ENCODE measurements around the gene HSFX3.

DNA sequence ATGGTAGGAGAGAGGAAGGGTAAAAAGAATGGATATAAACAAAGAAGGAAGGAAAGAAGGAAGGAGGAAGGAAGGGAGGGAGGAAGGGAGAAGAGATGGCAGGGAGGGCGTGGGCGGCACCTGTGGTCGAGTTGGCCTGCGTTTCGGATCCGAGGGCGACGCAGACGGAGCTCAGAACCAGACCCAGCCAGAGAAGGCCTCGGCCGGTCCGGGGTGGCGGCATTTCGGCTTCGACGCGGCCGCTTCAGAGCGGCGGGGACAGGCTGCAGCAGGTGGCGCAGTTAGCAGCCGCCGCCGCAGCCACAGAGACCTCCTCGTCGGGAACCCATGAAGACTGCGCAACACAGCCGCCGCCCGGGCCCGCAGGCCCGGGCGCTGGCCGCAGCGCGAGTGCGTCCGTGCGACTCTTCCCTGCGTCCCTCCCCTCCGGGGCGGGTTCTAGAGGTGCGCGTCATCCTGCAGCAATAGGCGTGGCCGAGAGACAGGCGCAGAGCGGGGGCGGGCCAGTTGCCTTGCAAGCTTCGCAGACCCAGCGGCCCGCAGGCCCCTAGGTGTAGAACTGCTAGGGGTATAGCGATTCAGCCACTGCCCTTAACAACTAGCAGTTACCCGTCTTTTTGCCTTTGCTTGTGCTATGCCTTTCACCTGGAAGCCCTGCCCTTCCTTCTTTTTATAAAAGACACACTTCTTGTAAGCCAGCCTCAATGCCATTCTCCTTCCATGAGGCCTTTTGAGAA lies 44.6 kb downstream of the HSFX3 start, which contains the start of gene IDS:
- TF ChIP-seq CTCF (IDR thresholded peaks at IDR 0.05) (no peak), EZH2 (IDR thresholded peaks at IDR 0.05; ENCODE audit: borderline replicate concordance, insufficient read depth, low read depth, low read length, poor library complexity, severe bottlenecking) (no peak)
